NCI-H526 (cell line): Measurements from ENCODE around the gene CTBP1.
"Not testable (repeated sequence)": the region's sequence is repeated elsewhere in the genome, so short reads cannot be mapped to it uniquely, and the experiment has no call there.

Source experiments
- DNase-seq, 2 experiments: peaks; one replicate each; lab custom pipeline; 2025; lab: John Stamatoyannopoulos, UW

The CTBP1 gene

GRCh38 chr4:1248245-1249147, at the start of gene CTBP1:
CTBP1 (minus strand) TSS chr4:1249130; CDS start chr4:1241331, 7,799 bp downstream.
- peak in 1 of 2 experiments; percentile 90 for DNase-seq

- no peak for DNase-seq
Measured at GRCh38 chr4:1298461-1298860, 49.5 kb upstream of the CTBP1 start.

- DNase-seq, result no peak
Measured at GRCh38 chr4:1297456-1298325, 48.8 kb upstream of the CTBP1 start.

- DNase-seq, result no peak
Measured at GRCh38 chr4:1297023-1297395, 48.1 kb upstream of the CTBP1 start.

- no peak for DNase-seq
Measured at GRCh38 chr4:1296324-1297022, 47.5 kb upstream of the CTBP1 start.

- DNase-seq, result no peak
Measured at GRCh38 chr4:1295405-1296055, 46.6 kb upstream of the CTBP1 start.

GRCh38 chr4:1294891-1295290, 46.0 kb upstream of the CTBP1 start:
- DNase-seq, result no peak

- DNase-seq, result no peak
Measured at GRCh38 chr4:1294424-1294823, 45.5 kb upstream of the CTBP1 start.

- no peak for DNase-seq
Measured at GRCh38 chr4:1293991-1294390, 45.1 kb upstream of the CTBP1 start.

GRCh38 chr4:1293531-1293941, 44.6 kb upstream of the CTBP1 start:
- peak; percentile 73 to 78 for DNase-seq

GRCh38 chr4:1292703-1293011, 43.7 kb upstream of the CTBP1 start:
- DNase-seq, result not testable (repeated sequence)

GRCh38 chr4:1291996-1292702, 43.2 kb upstream of the CTBP1 start:
- DNase-seq, result no peak

GRCh38 chr4:1291091-1291490, 42.2 kb upstream of the CTBP1 start:
- DNase-seq, result no peak

- DNase-seq, result peak in 1 of 2 experiments; percentile 35
Measured at GRCh38 chr4:1290165-1290977, 41.4 kb upstream of the CTBP1 start.

GRCh38 chr4:1289207-1290164, 40.6 kb upstream of the CTBP1 start, which contains the start of gene MAEA:
MAEA (plus strand) TSS chr4:1289891; CDS start chr4:1289914, 23 bp downstream.
- peak; percentile 89 to 98 for DNase-seq

- no peak for DNase-seq
Measured at GRCh38 chr4:1288786-1289185, 39.9 kb upstream of the CTBP1 start.

GRCh38 chr4:1285790-1286553, 37.0 kb upstream of the CTBP1 start:
- DNase-seq, result peak in 1 of 2 experiments; percentile 22

GRCh38 chr4:1285151-1285789, 36.3 kb upstream of the CTBP1 start:
- DNase-seq, result no peak
